Dendritic cell treated with granulocyte-macrophage colony-stimulating factor and Interleukin-4, amounts not matched to agents 40 ng/mL and 50 ng/mL, for 4 days (primary cell): ENCODE measurements around the gene LHFPL2.
A peak's percentile ranks its signal among the peaks of the same experiment; 100 is the strongest.

ENCODE experiments used
- H3K27ac Mint-ChIP-seq: one replicate; pipeline ENCODE4 v1.8.0; 2022; ENCODE audit warnings: mild to moderate bottlenecking, mixed read lengths
- H3K27me3 Mint-ChIP-seq: one replicate; pipeline ENCODE4 v1.8.0; 2022; ENCODE audit warnings: mild to moderate bottlenecking, mixed read lengths
- H3K36me3 Mint-ChIP-seq: one replicate; pipeline ENCODE4 v1.8.0; 2022; ENCODE audit warnings: low read depth, mixed read lengths
- H3K4me1 Mint-ChIP-seq: one replicate; pipeline ENCODE4 v1.8.0; 2022; ENCODE audit warnings: low read depth, mixed read lengths
- H3K4me3 Mint-ChIP-seq: one replicate; pipeline ENCODE4 v1.8.0; 2022; ENCODE audit warnings: mild to moderate bottlenecking, moderate library complexity, mixed read lengths
- H3K9me3 Mint-ChIP-seq: one replicate; pipeline ENCODE4 v1.8.0; 2022; ENCODE audit warnings: mixed read lengths
- intact Hi-C: fragments of 100-400 bp; cut with micrococcal nuclease; formaldehyde crosslinking; loops from one replicate; pipeline ENCODE4 v1.15.0; 2022

The LHFPL2 gene

GRCh38 chr5:78492224-78492623, 156.3 kb downstream of the LHFPL2 start:
- Mint-ChIP-seq H3K27me3 (no peaks in the 10 kb centered on the region), H3K4me1 (peaks cover 71% of the 10 kb centered on the region), H3K9me3 (no peaks in the 10 kb centered on the region), H3K36me3 (peaks cover 66% of the 10 kb centered on the region), H3K27ac (no peak overlapping the region), H3K4me3 (no peak overlapping the region)
- intact Hi-C loops: no loop called here

GRCh38 chr5:78490709-78491485, 157.7 kb downstream of the LHFPL2 start:
- Mint-ChIP-seq H3K27me3 (no peaks in the 10 kb centered on the region), H3K27ac (no peak overlapping the region), H3K4me1 (peaks cover 58% of the 10 kb centered on the region), H3K36me3 (peaks cover 79% of the 10 kb centered on the region), H3K9me3 (no peaks in the 10 kb centered on the region), H3K4me3 (no peak overlapping the region)
- intact Hi-C loops: no loop called here

GRCh38 chr5:78487846-78488245, 160.7 kb downstream of the LHFPL2 start:
- no peaks in the 10 kb centered on the region for H3K27me3 Mint-ChIP-seq
- intact Hi-C loops: no loop called here
- peaks cover 78% of the 10 kb centered on the region for H3K36me3 Mint-ChIP-seq
- H3K4me3 Mint-ChIP-seq: no peak overlapping the region
- peak overlapping the region; percentile 30 for H3K27ac Mint-ChIP-seq
- H3K4me1 Mint-ChIP-seq: peaks cover 59% of the 10 kb centered on the region
- H3K9me3 Mint-ChIP-seq: no peaks in the 10 kb centered on the region

GRCh38 chr5:78486218-78486617, 162.4 kb downstream of the LHFPL2 start:
- intact Hi-C loops: no loop called here
- H3K27me3 Mint-ChIP-seq: no peaks in the 10 kb centered on the region
- H3K9me3 Mint-ChIP-seq: no peaks in the 10 kb centered on the region
- peaks cover 70% of the 10 kb centered on the region for H3K36me3 Mint-ChIP-seq
- H3K27ac Mint-ChIP-seq: no peak overlapping the region
- H3K4me1 Mint-ChIP-seq: peaks cover 57% of the 10 kb centered on the region
- no peak overlapping the region for H3K4me3 Mint-ChIP-seq

- Mint-ChIP-seq H3K27me3 (no peaks in the 10 kb centered on the region), H3K27ac (peak overlapping the region; percentile 75), H3K9me3 (no peaks in the 10 kb centered on the region), H3K36me3 (peaks cover 47% of the 10 kb centered on the region), H3K4me1 (peaks cover 38% of the 10 kb centered on the region), H3K4me3 (no peak overlapping the region)
- intact Hi-C loops: no loop called here
Observed at GRCh38 chr5:78483809-78484521, 164.6 kb downstream of the LHFPL2 start.

- no peak overlapping the region for H3K27ac Mint-ChIP-seq
- intact Hi-C loops: no loop called here
- no peaks in the 10 kb centered on the region for H3K27me3 Mint-ChIP-seq
- H3K36me3 Mint-ChIP-seq: peaks cover 37% of the 10 kb centered on the region
- H3K4me3 Mint-ChIP-seq: no peak overlapping the region
- no peaks in the 10 kb centered on the region for H3K9me3 Mint-ChIP-seq
- H3K4me1 Mint-ChIP-seq: peaks cover 28% of the 10 kb centered on the region
Observed at GRCh38 chr5:78482948-78483347, 165.6 kb downstream of the LHFPL2 start.

- H3K27ac Mint-ChIP-seq: no peak overlapping the region
- no peaks in the 10 kb centered on the region for H3K4me1 Mint-ChIP-seq
- intact Hi-C loops: no loop called here
- H3K9me3 Mint-ChIP-seq: no peaks in the 10 kb centered on the region
- H3K36me3 Mint-ChIP-seq: peaks cover 6% of the 10 kb centered on the region
- no peak overlapping the region for H3K4me3 Mint-ChIP-seq
- no peaks in the 10 kb centered on the region for H3K27me3 Mint-ChIP-seq
Observed at GRCh38 chr5:78476795-78477194, 171.8 kb downstream of the LHFPL2 start.

GRCh38 chr5:78475370-78475769, 173.2 kb downstream of the LHFPL2 start:
- intact Hi-C loops: no loop called here
- H3K27me3 Mint-ChIP-seq: no peaks in the 10 kb centered on the region
- H3K27ac Mint-ChIP-seq: no peak overlapping the region
- peaks cover 6% of the 10 kb centered on the region for H3K36me3 Mint-ChIP-seq
- H3K9me3 Mint-ChIP-seq: no peaks in the 10 kb centered on the region
- H3K4me3 Mint-ChIP-seq: no peak overlapping the region
- H3K4me1 Mint-ChIP-seq: no peaks in the 10 kb centered on the region

- Mint-ChIP-seq H3K27ac (no peak overlapping the region), H3K9me3 (no peaks in the 10 kb centered on the region), H3K4me3 (no peak overlapping the region), H3K36me3 (peaks cover 6% of the 10 kb centered on the region), H3K4me1 (no peaks in the 10 kb centered on the region), H3K27me3 (no peaks in the 10 kb centered on the region)
- intact Hi-C loops: loop anchor here (5.0 kb wide), 2 partner anchors 64 to 494 kb away; no protein-coding TSS in a partner anchor
Observed at GRCh38 chr5:78473751-78474150, 174.8 kb downstream of the LHFPL2 start.

- intact Hi-C loops: loop anchor here (5.0 kb wide), 2 partner anchors 65 to 495 kb away; no protein-coding TSS in a partner anchor
- Mint-ChIP-seq H3K4me1 (no peaks in the 10 kb centered on the region), H3K27ac (no peak overlapping the region), H3K9me3 (no peaks in the 10 kb centered on the region), H3K4me3 (no peak overlapping the region), H3K27me3 (no peaks in the 10 kb centered on the region), H3K36me3 (peaks cover 6% of the 10 kb centered on the region)
Observed at GRCh38 chr5:78472469-78473106, 176.0 kb downstream of the LHFPL2 start.

- H3K27ac Mint-ChIP-seq: no peak overlapping the region
- intact Hi-C loops: loop anchor here (5.0 kb wide), 2 partner anchors 65 to 495 kb away; no protein-coding TSS in a partner anchor
- H3K27me3 Mint-ChIP-seq: no peaks in the 10 kb centered on the region
- no peaks in the 10 kb centered on the region for H3K9me3 Mint-ChIP-seq
- H3K4me1 Mint-ChIP-seq: no peaks in the 10 kb centered on the region
- H3K4me3 Mint-ChIP-seq: no peak overlapping the region
- peaks cover 7% of the 10 kb centered on the region for H3K36me3 Mint-ChIP-seq
Observed at GRCh38 chr5:78471896-78472295, 176.7 kb downstream of the LHFPL2 start.

GRCh38 chr5:78467752-78468357, 180.7 kb downstream of the LHFPL2 start:
- Mint-ChIP-seq H3K4me3 (no peak overlapping the region), H3K27me3 (no peaks in the 10 kb centered on the region), H3K36me3 (peaks cover 19% of the 10 kb centered on the region), H3K4me1 (no peaks in the 10 kb centered on the region), H3K27ac (no peak overlapping the region), H3K9me3 (no peaks in the 10 kb centered on the region)
- intact Hi-C loops: loop anchor here (2.0 kb wide), 1 partner anchor 159 kb away; no protein-coding TSS in a partner anchor

- H3K27ac Mint-ChIP-seq: no peak overlapping the region
- peaks cover 22% of the 10 kb centered on the region for H3K36me3 Mint-ChIP-seq
- no peaks in the 10 kb centered on the region for H3K27me3 Mint-ChIP-seq
- no peaks in the 10 kb centered on the region for H3K9me3 Mint-ChIP-seq
- no peaks in the 10 kb centered on the region for H3K4me1 Mint-ChIP-seq
- intact Hi-C loops: no loop called here
- H3K4me3 Mint-ChIP-seq: no peak overlapping the region
Observed at GRCh38 chr5:78467140-78467539, 181.4 kb downstream of the LHFPL2 start.

- Mint-ChIP-seq H3K4me3 (no peak overlapping the region), H3K36me3 (peaks cover 47% of the 10 kb centered on the region), H3K27ac (no peak overlapping the region), H3K9me3 (no peaks in the 10 kb centered on the region), H3K27me3 (no peaks in the 10 kb centered on the region), H3K4me1 (peaks cover 5% of the 10 kb centered on the region)
- intact Hi-C loops: no loop called here
Observed at GRCh38 chr5:78458843-78459242, 189.7 kb downstream of the LHFPL2 start.
